KMS-11 (cell line): ENCODE data around the gene C19orf25.

ENCODE experiments used
- H2AFZ ChIP-seq: fragments of 200-600 bp; sonication (generic); 2 replicates; pipeline ENCODE4 v1.6.1; 2016; ENCODE audit warnings: antibody characterized with exemption, mixed run types, low read depth
- H3K27ac ChIP-seq: fragments of 200-600 bp; sonication (generic); 2 replicates; pipeline ENCODE4 v1.6.1; 2016; ENCODE audit warnings: mild to moderate bottlenecking, mixed run types
- H3K27me3 ChIP-seq: fragments of 200-600 bp; sonication (generic); 2 replicates; pipeline ENCODE4 v1.6.1; 2017; ENCODE audit warnings: mild to moderate bottlenecking, low read depth, mixed run types, moderate library complexity; ENCODE audit not compliant: insufficient read depth
- H3K36me3 ChIP-seq: fragments of 200-600 bp; sonication (generic); 2 replicates; pipeline ENCODE4 v1.6.1; 2017; ENCODE audit warnings: mild to moderate bottlenecking, mixed run types; ENCODE audit not compliant: insufficient read depth
- H3K4me1 ChIP-seq: fragments of 200-600 bp; sonication (generic); 2 replicates; pipeline ENCODE4 v1.6.1; 2016; ENCODE audit warnings: mild to moderate bottlenecking, low read depth, mixed run types; ENCODE audit not compliant: poor library complexity, severe bottlenecking
- H3K4me2 ChIP-seq: fragments of 200-600 bp; sonication (generic); 2 replicates; pipeline ENCODE4 v1.7.0; 2016; ENCODE audit warnings: mild to moderate bottlenecking, mixed run types
- H3K4me3 ChIP-seq: fragments of 200-600 bp; sonication (generic); IDR thresholded peaks from 2 replicates; pipeline ENCODE4 v1.6.1; 2017; ENCODE audit warnings: low read depth, low read length, mixed read lengths; ENCODE audit not compliant: insufficient read depth
- H3K79me2 ChIP-seq: fragments of 200-600 bp; sonication (generic); 2 replicates; pipeline ENCODE4 v1.6.1; 2016; ENCODE audit warnings: low read depth, mixed run types; ENCODE audit not compliant: insufficient read depth
- H3K9ac ChIP-seq: fragments of 200-600 bp; sonication (generic); 2 replicates; pipeline ENCODE4 v1.6.1; 2016; ENCODE audit warnings: mild to moderate bottlenecking, mixed run types
- H4K20me1 ChIP-seq: fragments of 200-600 bp; sonication (generic); 2 replicates; pipeline ENCODE4 v1.6.1; 2016; ENCODE audit warnings: mild to moderate bottlenecking, mixed run types; ENCODE audit not compliant: insufficient read depth
- TF ChIP-seq, protein P1 (sequence below): fragments of 200-600 bp; sonication (generic); conservative IDR thresholded peaks from 2 replicates; pipeline ENCODE4 v1.6.1; 2017; ENCODE audit warnings: low read depth, mild to moderate bottlenecking, antibody characterized with exemption, low read length, moderate library complexity, mixed read lengths

C19orf25 gene

GRCh38 chr19:1486720-1487575 lies 7.9 kb upstream of the C19orf25 start:
- Histone ChIP-seq H3K4me2 (no peak overlapping the region), H3K9ac (no peak overlapping the region), H3K27ac (no peak overlapping the region), H3K27me3 (peaks cover 36% of the 10 kb centered on the region), H3K36me3 (no peaks in the 10 kb centered on the region), H3K79me2 (no peaks in the 10 kb centered on the region), H3K4me3 (no peak overlapping the region), H3K4me1 (peaks cover 7% of the 10 kb centered on the region), H2AFZ (no peak overlapping the region), H4K20me1 (no peaks in the 10 kb centered on the region)
- TF ChIP-seq, protein P1, sequence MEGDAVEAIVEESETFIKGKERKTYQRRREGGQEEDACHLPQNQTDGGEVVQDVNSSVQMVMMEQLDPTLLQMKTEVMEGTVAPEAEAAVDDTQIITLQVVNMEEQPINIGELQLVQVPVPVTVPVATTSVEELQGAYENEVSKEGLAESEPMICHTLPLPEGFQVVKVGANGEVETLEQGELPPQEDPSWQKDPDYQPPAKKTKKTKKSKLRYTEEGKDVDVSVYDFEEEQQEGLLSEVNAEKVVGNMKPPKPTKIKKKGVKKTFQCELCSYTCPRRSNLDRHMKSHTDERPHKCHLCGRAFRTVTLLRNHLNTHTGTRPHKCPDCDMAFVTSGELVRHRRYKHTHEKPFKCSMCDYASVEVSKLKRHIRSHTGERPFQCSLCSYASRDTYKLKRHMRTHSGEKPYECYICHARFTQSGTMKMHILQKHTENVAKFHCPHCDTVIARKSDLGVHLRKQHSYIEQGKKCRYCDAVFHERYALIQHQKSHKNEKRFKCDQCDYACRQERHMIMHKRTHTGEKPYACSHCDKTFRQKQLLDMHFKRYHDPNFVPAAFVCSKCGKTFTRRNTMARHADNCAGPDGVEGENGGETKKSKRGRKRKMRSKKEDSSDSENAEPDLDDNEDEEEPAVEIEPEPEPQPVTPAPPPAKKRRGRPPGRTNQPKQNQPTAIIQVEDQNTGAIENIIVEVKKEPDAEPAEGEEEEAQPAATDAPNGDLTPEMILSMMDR = no peak

DNA sequence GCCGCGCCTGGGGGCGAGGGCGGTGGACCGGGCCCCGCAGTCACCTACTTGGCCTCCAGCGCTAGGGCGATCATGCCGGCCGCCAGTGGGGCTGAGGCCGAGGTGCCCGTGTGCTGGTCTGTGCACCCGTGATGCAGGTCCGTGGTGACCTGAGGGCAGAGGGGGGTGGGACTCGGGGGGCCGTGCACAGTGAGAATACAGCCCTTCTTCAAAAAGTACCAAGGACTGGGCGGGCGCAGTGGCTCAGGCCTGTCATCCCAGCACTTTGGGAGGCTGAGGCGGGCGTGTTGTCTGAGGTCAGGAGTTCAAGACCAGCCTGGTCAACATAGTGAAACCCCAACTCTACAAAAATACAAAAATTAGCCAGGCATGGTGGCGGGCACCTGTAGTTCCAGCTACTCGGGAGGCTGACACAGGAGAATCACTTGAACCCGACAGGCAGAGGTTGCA lies 5.0 kb upstream of the C19orf25 start:
- Histone ChIP-seq H3K4me1 (peaks cover under 1% of the 10 kb centered on the region), H3K4me3 (no peak overlapping the region), H3K79me2 (no peaks in the 10 kb centered on the region), H3K27ac (no peak overlapping the region), H2AFZ (no peak overlapping the region), H3K4me2 (no peak overlapping the region), H4K20me1 (no peaks in the 10 kb centered on the region), H3K36me3 (no peaks in the 10 kb centered on the region), H3K9ac (no peak overlapping the region), H3K27me3 (peaks cover 48% of the 10 kb centered on the region)
- TF ChIP-seq, protein P1 = no peak

- Histone ChIP-seq H4K20me1 (no peaks in the 10 kb centered on the region), H3K4me2 (no peak overlapping the region), H3K36me3 (no peaks in the 10 kb centered on the region), H3K4me3 (no peak overlapping the region), H3K9ac (no peak overlapping the region), H3K79me2 (peaks cover 3% of the 10 kb centered on the region), H3K4me1 (no peaks in the 10 kb centered on the region), H3K27me3 (peaks cover 48% of the 10 kb centered on the region), H3K27ac (no peak overlapping the region), H2AFZ (no peak overlapping the region)
- TF ChIP-seq, protein P1 = no peak
Observed at GRCh38 chr19:1483131-1483978, 4.3 kb upstream of the C19orf25 start.

DNA sequence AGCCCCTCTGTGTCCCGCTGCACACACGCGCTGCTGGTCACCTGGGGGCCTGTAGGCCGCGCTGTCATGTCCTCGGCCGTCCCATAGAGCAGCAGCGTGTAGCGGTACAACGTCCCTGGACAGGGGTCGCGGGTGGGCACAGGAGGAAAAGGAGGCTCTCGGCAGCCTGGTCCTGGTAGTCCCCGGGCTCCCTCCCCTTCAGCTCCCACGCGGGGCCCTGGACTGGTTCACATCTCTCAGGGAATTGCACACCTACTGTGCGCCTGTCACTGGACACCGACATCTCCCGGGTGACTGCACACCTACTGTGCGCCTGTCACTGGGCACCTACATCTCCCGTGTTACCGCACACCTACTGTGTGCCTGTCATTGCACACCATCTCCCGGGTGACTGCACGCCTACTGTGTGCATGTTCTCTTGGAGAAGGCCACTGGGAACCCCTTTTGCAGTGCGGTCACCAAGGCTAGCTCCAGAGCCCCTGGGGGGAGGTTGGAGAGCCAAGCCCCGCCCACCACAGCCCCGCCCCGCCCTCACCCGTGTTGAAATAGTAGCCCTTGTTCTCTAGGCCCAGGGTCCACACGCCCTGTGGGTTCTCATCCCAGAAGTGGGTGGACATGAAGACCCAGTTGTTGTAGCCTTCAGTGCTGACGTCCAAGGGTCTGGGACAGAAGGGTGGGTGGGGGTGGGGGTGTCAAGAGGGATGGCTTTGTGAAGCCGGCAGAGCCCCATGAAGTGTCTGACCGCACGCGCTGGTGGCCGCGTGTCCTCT lies 3.5 kb upstream of the C19orf25 start:
- Histone ChIP-seq H3K27ac (no peak overlapping the region), H3K36me3 (no peaks in the 10 kb centered on the region), H3K4me1 (peaks cover 8% of the 10 kb centered on the region), H2AFZ (no peak overlapping the region), H3K9ac (no peak overlapping the region), H3K27me3 (peaks cover 42% of the 10 kb centered on the region), H3K4me2 (no peak overlapping the region), H3K4me3 (no peak overlapping the region), H3K79me2 (peaks cover 9% of the 10 kb centered on the region), H4K20me1 (no peaks in the 10 kb centered on the region)
- TF ChIP-seq, protein P1 = no peak
